Right cardiac atrium (tissue), 5 donors: Measurements from ENCODE around the gene DNM3. TPM values are rescaled to one million over a fixed set of nuclear protein-coding genes. Genes with fewer than 3 reads are reported as not detected.

ENCODE experiments used
- ATAC-seq, 2 donors: fragments of 200-7000 bp; cut with Tn5 transposase; one replicate each; pipeline versions ENCODE4 v1.8.0 to v1.9.1; 2020; ENCODE audit warnings: moderate library complexity in 2 of 2, mild to moderate bottlenecking in 1 of 2
- DNase-seq, 3 donors: peaks; one replicate each; pipeline ENCODE4 v3.0.0-alpha.2; 2020
- H3K27ac ChIP-seq: one replicate; pipeline ENCODE4 v1.5.1; 2013; ENCODE audit warnings: mild to moderate bottlenecking, low read length, control low read depth, moderate library complexity
- H3K27me3 ChIP-seq: one replicate; pipeline ENCODE4 v1.6.1; 2013; ENCODE audit not compliant: control insufficient read depth, insufficient read depth
- H3K4me1 ChIP-seq: one replicate; pipeline ENCODE4 v1.6.1; 2013; ENCODE audit warnings: low read length; ENCODE audit not compliant: control insufficient read depth, insufficient read depth
- H3K4me3 ChIP-seq: one replicate; pipeline ENCODE4 v1.5.1; 2013; ENCODE audit warnings: low read length, control low read depth
- H3K9me3 ChIP-seq: one replicate; pipeline ENCODE4 v1.6.1; 2013; ENCODE audit warnings: low read length; ENCODE audit not compliant: control insufficient read depth
- WGBS: extraction: QIAGEN DNeasy Blood & Tissue Kit; methylation state at CpG from one replicate; pipeline ENCODE4 v1.1.7; 2013; 5-methylcytosine and 5-hydroxymethylcytosine counted together
- intact Hi-C, 4 donors: fragments of 100-400 bp; cut with DNase I; formaldehyde crosslinking; loops; one replicate each; pipeline versions ENCODE4 v1.11.0 to v1.14.0; 2022 to 2023
- polyA plus RNA-seq: library from polyadenylated mRNA; stranded (reverse); fragments of 200-250 nt; gene quantifications from one replicate; pipeline ENCODE4 v1.2.3, GENCODE V29; 2013
- total RNA-seq, 4 donors: library from RNA; stranded (reverse); fragmentation: NEBNext Ultra II Directional; extraction: Animal tissue kit (Norgen Biotek cat#: 25700); gene quantifications; one replicate each; pipeline ENCODE4 v1.2.1, GENCODE V29; 2021
- donor health status: healthy with polysubstance abuse.
- donor health status: DM: no; HTN: yes; CAD: no.
- donor health status: DM: no; HTN: no; CAD: no.
- donor health status: DM: no; HTN: yes; CAD: no; lungs with severe emphysema.
- donor health status: DM: yes; HTN: yes; CAD: no.

The DNM3 gene
- total and polyA plus RNA-seq, 5 donors = 1.5 to 2.2 (median 1.7) TPM

- no peak overlapping the region for H3K27ac ChIP-seq
Measured at GRCh38 chr1:171817511-171818265, 23.6 kb upstream of the DNM3 start.

GRCh38 chr1:171819946-171820345, 21.4 kb upstream of the DNM3 start:
- DNase-seq (no peak), ATAC-seq (no peak)
- Histone ChIP-seq H3K9me3 (no peaks in the 10 kb centered on the region), H3K27me3 (no peaks in the 10 kb centered on the region), H3K4me1 (no peaks in the 10 kb centered on the region), H3K4me3 (no peak overlapping the region), H3K27ac (no peak overlapping the region)
- 48% methylated on average over 2 of the region's 2 CpGs for WGBS
- intact Hi-C loops = loop anchor here in 1 of 4 donors (5.0 kb wide), 1 partner anchor 162 kb away; no protein-coding TSS in a partner anchor

More at GRCh38 chr1:171817511-171818265, 23.6 kb upstream of the DNM3 start:
- intact Hi-C loops = loop anchor here in 1 of 4 donors (5.0 kb wide), 1 partner anchor 165 kb away; no protein-coding TSS in a partner anchor
- H3K4me1 ChIP-seq = no peaks in the 10 kb centered on the region
- no peaks in the 10 kb centered on the region for H3K9me3 ChIP-seq
- DNase-seq (no peak), ATAC-seq (peak in 1 of 2 donors; percentile 59)
- WGBS = 31% methylated on average over 3 of the region's 3 CpGs
- no peaks in the 10 kb centered on the region for H3K27me3 ChIP-seq
- H3K4me3 ChIP-seq = no peak overlapping the region

- no peak overlapping the region for H3K27ac ChIP-seq
- no peaks in the 10 kb centered on the region for H3K27me3 ChIP-seq
- no peaks in the 10 kb centered on the region for H3K9me3 ChIP-seq
- ATAC-seq = no peak
- no peaks in the 10 kb centered on the region for H3K4me1 ChIP-seq
- DNase-seq = no peak
- H3K4me3 ChIP-seq = no peak overlapping the region
- intact Hi-C loops = no loop called here
- WGBS = 96% methylated on average over 1 of the region's 1 CpG
Measured at GRCh38 chr1:171826973-171827372, 14.3 kb upstream of the DNM3 start.

- H3K4me3 ChIP-seq = no peak overlapping the region
- DNase-seq (no peak), ATAC-seq (no peak)
- no peaks in the 10 kb centered on the region for H3K4me1 ChIP-seq
- H3K27me3 ChIP-seq = no peaks in the 10 kb centered on the region
- H3K27ac ChIP-seq = no peak overlapping the region
- intact Hi-C loops = no loop called here
- H3K9me3 ChIP-seq = no peaks in the 10 kb centered on the region
- WGBS = 91% methylated on average over 11 of the region's 11 CpGs
Measured at GRCh38 chr1:171828794-171829193, 12.5 kb upstream of the DNM3 start.

GRCh38 chr1:171833091-171833825, 8.0 kb upstream of the DNM3 start:
- DNase-seq = no peak
- no peaks in the 10 kb centered on the region for H3K9me3 ChIP-seq
- no peak overlapping the region for H3K27ac ChIP-seq
- no peaks in the 10 kb centered on the region for H3K4me1 ChIP-seq
- ATAC-seq = no peak
- 78% methylated on average over 4 of the region's 4 CpGs for WGBS
- intact Hi-C loops = no loop called here
- no peaks in the 10 kb centered on the region for H3K27me3 ChIP-seq
- no peak overlapping the region for H3K4me3 ChIP-seq

GRCh38 chr1:171834821-171835220, 6.5 kb upstream of the DNM3 start:
- H3K27ac ChIP-seq = no peak overlapping the region
- H3K4me1 ChIP-seq = no peaks in the 10 kb centered on the region
- ATAC-seq (no peak), DNase-seq (no peak)
- no peak overlapping the region for H3K4me3 ChIP-seq
- 90% methylated on average over 2 of the region's 2 CpGs for WGBS
- intact Hi-C loops = no loop called here
- H3K27me3 ChIP-seq = no peaks in the 10 kb centered on the region
- H3K9me3 ChIP-seq = no peaks in the 10 kb centered on the region

GRCh38 chr1:171835891-171836290, 5.4 kb upstream of the DNM3 start:
- no peak for DNase-seq
- ATAC-seq = no peak
- intact Hi-C loops = no loop called here

GRCh38 chr1:171841931-171842761, 848 bp downstream of the DNM3 start:
- peak; percentile 14 to 54 (median 19) for DNase-seq
- intact Hi-C loops = no loop called here
- Histone ChIP-seq H3K4me1 (peaks cover 2% of the 10 kb centered on the region), H3K27me3 (no peaks in the 10 kb centered on the region), H3K9me3 (no peaks in the 10 kb centered on the region), H3K4me3 (peak overlapping the region; percentile 84), H3K27ac (no peak overlapping the region)
- ATAC-seq = peak; percentile 9 to 11
- 1% methylated on average over 40 of the region's 40 CpGs for WGBS

More at GRCh38 chr1:171835891-171836290, 5.4 kb upstream of the DNM3 start:
- Histone ChIP-seq H3K4me1 (no peaks in the 10 kb centered on the region), H3K4me3 (no peak overlapping the region), H3K9me3 (no peaks in the 10 kb centered on the region), H3K27ac (no peak overlapping the region), H3K27me3 (no peaks in the 10 kb centered on the region)

- peaks cover 2% of the 10 kb centered on the region for H3K4me1 ChIP-seq
- no peak overlapping the region for H3K4me3 ChIP-seq
- WGBS = 88% methylated on average over 2 of the region's 2 CpGs
- no peaks in the 10 kb centered on the region for H3K9me3 ChIP-seq
- intact Hi-C loops = no loop called here
- no peak overlapping the region for H3K27ac ChIP-seq
- ATAC-seq (no peak), DNase-seq (no peak)
- H3K27me3 ChIP-seq = no peaks in the 10 kb centered on the region
Measured at GRCh38 chr1:171844381-171844780, 3.1 kb downstream of the DNM3 start.

GRCh38 chr1:171845998-171846397, 4.7 kb downstream of the DNM3 start:
- Histone ChIP-seq H3K4me1 (peaks cover 2% of the 10 kb centered on the region), H3K27me3 (no peaks in the 10 kb centered on the region), H3K4me3 (no peak overlapping the region), H3K27ac (no peak overlapping the region), H3K9me3 (no peaks in the 10 kb centered on the region)
- no peak for DNase-seq
- intact Hi-C loops = no loop called here
- ATAC-seq = no peak
